Measurements from ENCODE around the gene C2CD2. TPM values are rescaled to one million over a fixed set of nuclear protein-coding genes. Genes with fewer than 3 reads are reported as not detected.

C2CD2 gene
- total RNA-seq, 2 donors from 2014 or later = 59.5 to 77.3 TPM

GRCh38 chr21:41846033-41846317 lies 107.8 kb downstream of the C2CD2 start:
- Histone ChIP-seq H3K27ac (no peak overlapping the region), H3K4me1 (ENCODE audit: control insufficient read depth in 1 of 2, low read depth in 2 of 2) (no peaks in the 10 kb centered on the region), H3K36me3 (no peaks in the 10 kb centered on the region), H3K9me3 (peaks cover 4% of the 10 kb centered on the region), H3K27me3 (replicated peaks; ENCODE audit: insufficient read depth) (no peaks in the 10 kb centered on the region), H3K4me3 (no peak overlapping the region)
- no peak for DNase-seq (ENCODE audit: low spot score)
- ATAC-seq (ENCODE audit: insufficient number of reproducible peaks, low FRiP score, low read depth) = no peak
- TF ChIP-seq, protein P1, sequence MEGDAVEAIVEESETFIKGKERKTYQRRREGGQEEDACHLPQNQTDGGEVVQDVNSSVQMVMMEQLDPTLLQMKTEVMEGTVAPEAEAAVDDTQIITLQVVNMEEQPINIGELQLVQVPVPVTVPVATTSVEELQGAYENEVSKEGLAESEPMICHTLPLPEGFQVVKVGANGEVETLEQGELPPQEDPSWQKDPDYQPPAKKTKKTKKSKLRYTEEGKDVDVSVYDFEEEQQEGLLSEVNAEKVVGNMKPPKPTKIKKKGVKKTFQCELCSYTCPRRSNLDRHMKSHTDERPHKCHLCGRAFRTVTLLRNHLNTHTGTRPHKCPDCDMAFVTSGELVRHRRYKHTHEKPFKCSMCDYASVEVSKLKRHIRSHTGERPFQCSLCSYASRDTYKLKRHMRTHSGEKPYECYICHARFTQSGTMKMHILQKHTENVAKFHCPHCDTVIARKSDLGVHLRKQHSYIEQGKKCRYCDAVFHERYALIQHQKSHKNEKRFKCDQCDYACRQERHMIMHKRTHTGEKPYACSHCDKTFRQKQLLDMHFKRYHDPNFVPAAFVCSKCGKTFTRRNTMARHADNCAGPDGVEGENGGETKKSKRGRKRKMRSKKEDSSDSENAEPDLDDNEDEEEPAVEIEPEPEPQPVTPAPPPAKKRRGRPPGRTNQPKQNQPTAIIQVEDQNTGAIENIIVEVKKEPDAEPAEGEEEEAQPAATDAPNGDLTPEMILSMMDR (IDR thresholded peaks at IDR 0.05) = no peak

- no peaks in the 10 kb centered on the region for H3K36me3 ChIP-seq
- H3K9me3 ChIP-seq = peaks cover 9% of the 10 kb centered on the region
- DNase-seq (ENCODE audit: low spot score) = no peak
- no peaks in the 10 kb centered on the region for H3K27me3 ChIP-seq (replicated peaks; ENCODE audit: insufficient read depth)
- ATAC-seq (ENCODE audit: insufficient number of reproducible peaks, low FRiP score, low read depth) = no peak
- TF ChIP-seq, protein P1 (IDR thresholded peaks at IDR 0.05) = no peak
- H3K27ac ChIP-seq = no peak overlapping the region
- no peaks in the 10 kb centered on the region for H3K4me1 ChIP-seq (ENCODE audit: control insufficient read depth in 1 of 2, low read depth in 2 of 2)
- no peak overlapping the region for H3K4me3 ChIP-seq
Measured at GRCh38 chr21:41845310-41846032, 108.3 kb downstream of the C2CD2 start.

- ATAC-seq (ENCODE audit: insufficient number of reproducible peaks, low FRiP score, low read depth) = no peak
- TF ChIP-seq, protein P1 (IDR thresholded peaks at IDR 0.05) = no peak
- Histone ChIP-seq H3K4me1 (ENCODE audit: control insufficient read depth in 1 of 2, low read depth in 2 of 2) (no peaks in the 10 kb centered on the region), H3K9me3 (peaks cover 10% of the 10 kb centered on the region), H3K27me3 (replicated peaks; ENCODE audit: insufficient read depth) (no peaks in the 10 kb centered on the region), H3K27ac (no peak overlapping the region), H3K36me3 (peaks cover 3% of the 10 kb centered on the region), H3K4me3 (no peak overlapping the region)
- DNase-seq (ENCODE audit: low spot score) = no peak
Measured at GRCh38 chr21:41843584-41843983, 110.2 kb downstream of the C2CD2 start.

DNA sequence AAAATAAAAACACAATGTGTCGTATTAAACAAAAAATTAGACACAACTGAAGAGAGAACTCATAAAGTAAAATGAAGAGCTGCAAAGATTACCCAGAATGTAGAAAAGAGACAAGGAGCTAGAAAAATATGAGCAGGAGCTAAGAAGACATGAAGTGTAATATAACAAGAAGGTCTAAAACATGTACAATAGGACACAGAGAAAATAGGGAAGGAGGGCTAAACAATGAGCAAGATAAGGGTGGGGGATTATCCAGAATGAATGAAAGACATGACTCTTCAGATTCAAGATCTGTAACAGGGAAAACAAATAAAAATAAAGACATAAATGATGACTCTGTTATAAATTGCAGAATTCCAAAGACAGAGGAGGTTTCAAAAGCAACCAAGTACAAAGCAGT lies 112.9 kb downstream of the C2CD2 start:
- ATAC-seq (ENCODE audit: insufficient number of reproducible peaks, low FRiP score, low read depth) = no peak
- peaks cover 19% of the 10 kb centered on the region for H3K36me3 ChIP-seq

DNA sequence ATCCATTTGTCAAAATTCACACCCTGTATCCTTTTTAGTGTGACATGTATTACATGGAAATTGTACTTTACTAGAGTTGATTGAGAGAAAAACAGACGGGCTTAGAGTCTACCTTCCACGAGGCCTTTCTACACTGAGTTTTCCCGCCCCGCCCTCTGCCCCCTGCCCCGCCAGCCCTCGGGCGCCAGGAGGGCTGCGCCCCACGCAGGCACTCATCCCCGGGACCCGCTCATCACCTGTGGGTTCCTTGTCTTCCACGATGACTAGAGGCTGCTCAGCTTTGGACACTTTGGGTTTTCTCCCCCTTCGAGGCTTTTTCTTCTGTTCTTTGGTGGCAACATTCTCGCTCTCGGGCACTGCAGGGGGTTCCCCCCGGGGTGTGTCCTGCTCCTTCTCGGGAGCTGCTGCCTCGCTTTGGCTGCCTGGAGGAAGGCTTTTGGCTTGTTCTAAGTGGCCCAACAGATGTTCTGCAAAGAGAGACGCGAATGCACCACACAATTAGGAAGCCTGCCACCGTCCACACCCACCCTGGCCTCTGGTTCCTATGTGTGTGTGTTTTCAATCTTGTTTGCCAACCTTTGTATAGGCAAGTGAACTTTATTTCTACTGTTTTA lies 114.3 kb downstream of the C2CD2 start:
- Histone ChIP-seq H3K36me3 (peaks cover 24% of the 10 kb centered on the region), H3K27ac (no peak overlapping the region), H3K4me1 (ENCODE audit: control insufficient read depth in 1 of 2, low read depth in 2 of 2) (no peaks in the 10 kb centered on the region), H3K27me3 (replicated peaks; ENCODE audit: insufficient read depth) (no peaks in the 10 kb centered on the region), H3K9me3 (peaks cover 10% of the 10 kb centered on the region), H3K4me3 (no peak overlapping the region)
- ATAC-seq (ENCODE audit: insufficient number of reproducible peaks, low FRiP score, low read depth) = no peak
- no peak for DNase-seq (ENCODE audit: low spot score)
- TF ChIP-seq, protein P1 (IDR thresholded peaks at IDR 0.05) = no peak

More for the DNA sequence above, 112.9 kb downstream of the C2CD2 start:
- Histone ChIP-seq H3K27me3 (replicated peaks; ENCODE audit: insufficient read depth) (no peaks in the 10 kb centered on the region), H3K27ac (no peak overlapping the region), H3K4me1 (ENCODE audit: control insufficient read depth in 1 of 2, low read depth in 2 of 2) (no peaks in the 10 kb centered on the region), H3K9me3 (peaks cover 10% of the 10 kb centered on the region), H3K4me3 (no peak overlapping the region)
- no peak for DNase-seq (ENCODE audit: low spot score)
- TF ChIP-seq, protein P1 (IDR thresholded peaks at IDR 0.05) = no peak
